Measurements from ENCODE around the gene SWAP70.
A peak's percentile ranks its signal among the peaks of the same experiment; 100 is the strongest.

DNA sequence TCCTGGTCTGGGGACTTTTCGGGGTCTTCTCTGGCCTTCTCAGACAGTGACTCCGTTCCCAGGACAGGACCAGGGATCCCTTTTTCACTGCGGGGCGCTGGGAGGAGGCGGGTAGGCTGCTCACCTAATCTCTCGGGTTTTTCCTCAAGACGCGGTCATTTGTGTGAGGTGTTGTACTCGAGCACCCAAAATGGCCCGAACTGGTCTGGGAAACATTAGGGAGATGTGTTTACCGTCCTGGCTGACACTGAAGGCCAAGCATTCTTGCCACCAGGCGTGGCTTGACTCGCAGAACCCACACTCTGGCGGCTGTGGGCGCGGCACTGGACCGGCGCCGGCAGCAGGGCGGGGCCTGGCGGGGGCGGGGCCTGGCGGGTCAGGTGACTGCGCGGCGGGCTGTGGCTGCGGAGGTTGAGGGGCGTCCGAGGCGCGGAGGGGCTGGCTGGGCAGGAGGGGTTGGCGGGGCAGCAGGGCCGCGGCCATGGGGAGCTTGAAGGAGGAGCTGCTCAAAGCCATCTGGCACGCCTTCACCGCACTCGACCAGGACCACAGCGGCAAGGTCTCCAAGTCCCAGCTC is at the start of gene SWAP70:
- TF ChIP-seq, protein P1, sequence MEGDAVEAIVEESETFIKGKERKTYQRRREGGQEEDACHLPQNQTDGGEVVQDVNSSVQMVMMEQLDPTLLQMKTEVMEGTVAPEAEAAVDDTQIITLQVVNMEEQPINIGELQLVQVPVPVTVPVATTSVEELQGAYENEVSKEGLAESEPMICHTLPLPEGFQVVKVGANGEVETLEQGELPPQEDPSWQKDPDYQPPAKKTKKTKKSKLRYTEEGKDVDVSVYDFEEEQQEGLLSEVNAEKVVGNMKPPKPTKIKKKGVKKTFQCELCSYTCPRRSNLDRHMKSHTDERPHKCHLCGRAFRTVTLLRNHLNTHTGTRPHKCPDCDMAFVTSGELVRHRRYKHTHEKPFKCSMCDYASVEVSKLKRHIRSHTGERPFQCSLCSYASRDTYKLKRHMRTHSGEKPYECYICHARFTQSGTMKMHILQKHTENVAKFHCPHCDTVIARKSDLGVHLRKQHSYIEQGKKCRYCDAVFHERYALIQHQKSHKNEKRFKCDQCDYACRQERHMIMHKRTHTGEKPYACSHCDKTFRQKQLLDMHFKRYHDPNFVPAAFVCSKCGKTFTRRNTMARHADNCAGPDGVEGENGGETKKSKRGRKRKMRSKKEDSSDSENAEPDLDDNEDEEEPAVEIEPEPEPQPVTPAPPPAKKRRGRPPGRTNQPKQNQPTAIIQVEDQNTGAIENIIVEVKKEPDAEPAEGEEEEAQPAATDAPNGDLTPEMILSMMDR (IDR thresholded peaks at IDR 0.05), result peak in 4 of 6 experiments; percentile 40 to 59 (median 51)
- TF ChIP-seq POLR2A (IDR thresholded peaks at IDR 0.05), result peak in 1 of 2 donors; percentile 84
